HepG2 (cell line): ENCODE measurements around the gene COX7C. TPM values are rescaled to one million over a fixed set of nuclear protein-coding genes. Genes with fewer than 3 reads are reported as not detected.
A peak's percentile ranks its signal among the peaks of the same experiment; 100 is the strongest.

Source experiments
- ATM ChIP-seq: fragments of 450-650 bp; IDR thresholded peaks from 2 replicates; pipeline ENCODE4 v1.7.1; 2017; ENCODE audit warnings: mild to moderate bottlenecking, borderline replicate concordance
- FOXC1 ChIP-seq: sonication (generic); formaldehyde crosslinking; IDR thresholded peaks from 2 replicates; pipeline ENCODE4 v1.8.0; 2022; ENCODE audit warnings: mild to moderate bottlenecking, missing genetic modification reagents, borderline replicate concordance
- RARA ChIP-seq: IDR thresholded peaks from 2 replicates; pipeline ENCODE4 v1.6.1; 2016; ENCODE audit warnings: missing genetic modification reagents, missing compliant biosample characterization
- SNAPC5 ChIP-seq: sonication (generic); formaldehyde crosslinking; IDR thresholded peaks from 2 replicates; pipeline ENCODE4 v1.8.1; 2023; ENCODE audit warnings: mild to moderate bottlenecking, missing genetic modification reagents, borderline replicate concordance
- TEAD2 ChIP-seq: sonication (generic); formaldehyde crosslinking; IDR thresholded peaks from 2 replicates; pipeline ENCODE4 v1.9.0; 2021; ENCODE audit warnings: missing genetic modification reagents
- USF2 ChIP-seq, 2 experiments: sonication (generic) in 1 of 2; formaldehyde crosslinking in 1 of 2; IDR thresholded peaks; 2 replicates each; pipeline versions ENCODE4 v1.5.1 to v1.6.1; 2011 to 2020; ENCODE audit warnings: borderline replicate concordance in 1 of 2, low read depth in 1 of 2, low read length in 1 of 2, mild to moderate bottlenecking in 1 of 2, missing genetic modification reagents in 1 of 2, moderate library complexity in 1 of 2
- ZNF318 ChIP-seq: sonication (generic); formaldehyde crosslinking; IDR thresholded peaks from 2 replicates; pipeline ENCODE4 v1.4.0; 2020; ENCODE audit warnings: mild to moderate bottlenecking, missing genetic modification reagents
- ZNF609 ChIP-seq: sonication (generic); formaldehyde crosslinking; IDR thresholded peaks from 2 replicates; pipeline ENCODE4 v1.4.0; 2020; ENCODE audit warnings: mild to moderate bottlenecking, missing genetic modification reagents, borderline replicate concordance
- ZNF709 ChIP-seq: sonication (generic); formaldehyde crosslinking; IDR thresholded peaks from 2 replicates; pipeline ENCODE4 v1.5.0; 2020; ENCODE audit warnings: mild to moderate bottlenecking, missing genetic modification reagents
- ZNF746 ChIP-seq: sonication (generic); formaldehyde crosslinking; IDR thresholded peaks from 2 replicates; pipeline ENCODE4 v1.8.0; 2022; ENCODE audit warnings: mild to moderate bottlenecking, missing genetic modification reagents
- ZNF841 ChIP-seq: sonication (generic); formaldehyde crosslinking; IDR thresholded peaks from 2 replicates; pipeline ENCODE4 v1.8.1; 2023; ENCODE audit warnings: missing genetic modification reagents, borderline replicate concordance
- ZSCAN25 ChIP-seq: sonication (generic); formaldehyde crosslinking; IDR thresholded peaks from 2 replicates; pipeline ENCODE4 v1.8.0; 2022; ENCODE audit warnings: mild to moderate bottlenecking, missing genetic modification reagents
- polyA plus RNA-seq, 8 experiments: library from polyadenylated mRNA; depleted of rRNA in 3 of 8; stranded (reverse) in 7 of 8; unstranded in 1 of 8; fragments of >200 nt; fragmentation: Illumina TruSeq in 4 of 8; extraction: Trizol in 4 of 8; gene quantifications; 2 replicates each; pipeline versions ENCODE4 v1.2.1 to v1.2.3, GENCODE V29; 2011 to 2016; ENCODE audit warnings: low read depth in 4 of 8, missing spikeins in 1 of 8, mixed read lengths in 1 of 8; ENCODE audit not compliant: insufficient read depth in 1 of 8
- total RNA-seq, 5 experiments: library from RNA; depleted of rRNA; stranded (reverse); fragments of >200 nt; fragmentation: Illumina TruSeq; extraction: Trizol; gene quantifications; 2 replicates each; pipeline ENCODE4 v1.2.3, GENCODE V29; 2016; ENCODE audit warnings: low read depth in 1 of 5

The COX7C gene
- total and polyA plus RNA-seq, 2 of the 13 experiments (the other 11 are each of a cell fraction or from before 2014, with no cell fraction given): 538 to 635 TPM

GRCh38 chr5:86617756-86618576 lies at the start of gene COX7C (continued):
- TF ChIP-seq ZNF709 (CRISPR knock-in tag) (no peak), TEAD2 (no peak), ZNF318 (CRISPR knock-in tag) (no peak), RARA (CRISPR knock-in tag) (no peak), ZSCAN25 (CRISPR knock-in tag) (no peak; the same call in 1 of the 2 replicates), ZNF746 (CRISPR knock-in tag) (no peak), USF2 (IDR thresholded peaks at IDR 0.05; ENCODE audit: low read depth, low read length) (no peak), USF2 (CRISPR knock-in tag; IDR thresholded peaks at IDR 0.05; ENCODE audit: borderline replicate concordance) (peak; percentile 47; the same call in 1 of the 2 replicates), FOXC1 (CRISPR knock-in tag) (0 out of 2 replicates have a peak, but pooled peaks have one; percentile 52), ATM (no peak), SNAPC5 (CRISPR knock-in tag) (0 out of 2 replicates have a peak, but pooled peaks have one; percentile 75), ZNF609 (CRISPR knock-in tag) (peak; percentile 53; the same call in 1 of the 2 replicates), ZNF841 (no peak)
